ENCODE results near the gene KCNMA1. TPM values are rescaled to one million over a fixed set of nuclear protein-coding genes. Genes with fewer than 3 reads are reported as not detected.
A peak's percentile ranks its signal among the peaks of the same experiment; 100 is the strongest.

KCNMA1 gene
- total RNA-seq, 1 experiment from 2014 or later = 143 TPM

DNA sequence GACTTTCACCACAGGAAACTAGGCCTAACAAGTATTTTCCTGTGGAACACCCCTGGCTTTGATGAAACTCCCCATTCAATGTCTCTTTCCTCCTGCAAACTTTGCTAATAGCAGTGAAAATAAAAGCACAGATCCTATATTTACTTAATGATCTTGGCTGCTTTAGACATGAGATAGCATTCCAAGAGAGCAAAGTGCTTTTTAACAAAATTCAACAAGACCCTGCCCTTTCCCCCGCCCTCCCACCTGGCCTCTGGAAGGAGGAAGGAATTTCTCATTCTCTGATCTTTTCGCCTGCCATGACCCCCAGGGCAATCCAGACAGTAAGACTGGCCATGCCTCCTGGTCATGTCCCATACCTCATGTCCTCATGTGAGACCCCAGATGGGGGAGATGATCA is 185.7 kb downstream of the KCNMA1 start:
- Histone ChIP-seq H3K79me2 (ENCODE audit: low read length) (no peaks in the 10 kb centered on the region), H3F3A (ENCODE audit: low read length, unreplicated experiment) (no peaks in the 10 kb centered on the region), H3K36me3 (ENCODE audit: low read depth, low read length) (no peaks in the 10 kb centered on the region), H3K9me3 (ENCODE audit: low read length) (no peaks in the 10 kb centered on the region), H4K20me1 (ENCODE audit: low read length) (no peaks in the 10 kb centered on the region), H3K27ac (ENCODE audit: low read length) (no peak overlapping the region), H3K9ac (ENCODE audit: low read length) (no peak overlapping the region), H3K27me3 (ENCODE audit: low read length) (no peaks in the 10 kb centered on the region), H3K4me3 (ENCODE audit: low read length) (no peak overlapping the region), H3K9me2 (replicated peaks; ENCODE audit: low read length) (no peaks in the 10 kb centered on the region), H2AFZ (ENCODE audit: low read length) (no peak overlapping the region), H3K4me1 (ENCODE audit: insufficient read depth, low read length) (peaks cover 16% of the 10 kb centered on the region), H3K4me2 (ENCODE audit: low read length) (no peak overlapping the region)
- ChIA-PET CTCF (no interaction called here), POLR2A (ENCODE audit: unreplicated experiment) (no interaction called here)
- no TSS peak for BruUV-seq (replicated peaks)
- DNase-seq (no peak), ATAC-seq (no peak)
- TF ChIP-seq EZH2phosphoT487 (IDR thresholded peaks at IDR 0.05; ENCODE audit: borderline replicate concordance, low read length) (no peak), CTCF (conservative IDR thresholded peaks at IDR 0.05; ENCODE audit: low read depth, low read length) (no peak), EZH2 (IDR thresholded peaks at IDR 0.05; ENCODE audit: low read length, unreplicated experiment) (no peak)
- intact Hi-C loops (cut with micrococcal nuclease) = no loop called here

DNA sequence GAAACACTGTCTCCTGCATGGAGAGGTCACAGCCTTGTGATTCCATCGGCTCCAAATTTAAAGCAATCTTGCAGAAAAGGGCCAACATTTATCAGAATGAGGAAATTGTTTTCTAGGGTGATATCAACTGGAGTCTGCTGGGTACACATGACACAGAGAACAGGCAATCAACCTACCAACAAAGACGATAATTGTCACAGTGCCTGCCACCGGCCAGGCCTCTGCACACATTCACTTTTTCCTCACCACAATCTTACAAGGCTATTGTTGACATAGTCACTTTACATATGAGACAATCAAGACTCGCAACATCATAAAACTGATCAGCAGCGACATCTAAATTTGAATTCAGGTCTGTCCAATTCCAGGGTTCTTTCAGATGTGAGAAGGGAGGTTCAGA is 189.4 kb downstream of the KCNMA1 start:
- Histone ChIP-seq H3K4me1 (ENCODE audit: insufficient read depth, low read length) (peaks cover 1% of the 10 kb centered on the region; the same call in 1 of the 2 replicates), H4K20me1 (ENCODE audit: low read length) (no peaks in the 10 kb centered on the region), H3K27ac (ENCODE audit: low read length) (no peak overlapping the region), H3K36me3 (ENCODE audit: low read depth, low read length) (no peaks in the 10 kb centered on the region), H3K4me3 (ENCODE audit: low read length) (no peak overlapping the region), H3K27me3 (ENCODE audit: low read length) (no peaks in the 10 kb centered on the region), H3K9ac (ENCODE audit: low read length) (no peak overlapping the region), H2AFZ (ENCODE audit: low read length) (no peak overlapping the region), H3K9me3 (ENCODE audit: low read length) (no peaks in the 10 kb centered on the region), H3F3A (ENCODE audit: low read length, unreplicated experiment) (no peaks in the 10 kb centered on the region), H3K9me2 (replicated peaks; ENCODE audit: low read length) (no peaks in the 10 kb centered on the region), H3K79me2 (ENCODE audit: low read length) (no peaks in the 10 kb centered on the region), H3K4me2 (ENCODE audit: low read length) (no peak overlapping the region)
- DNase-seq = no peak
- POLR2A ChIA-PET (ENCODE audit: unreplicated experiment) = no interaction called here
- ATAC-seq = peak; percentile 17; the same call in 1 of the 2 replicates
- CTCF ChIA-PET = no interaction called here
- BruUV-seq (replicated peaks) = no TSS peak
- intact Hi-C loops (cut with micrococcal nuclease) = no loop called here
- no peak for TF ChIP-seq EZH2 (IDR thresholded peaks at IDR 0.05; ENCODE audit: low read length, unreplicated experiment)
- no peak for TF ChIP-seq EZH2phosphoT487 (IDR thresholded peaks at IDR 0.05; ENCODE audit: borderline replicate concordance, low read length)
- no peak for TF ChIP-seq CTCF (conservative IDR thresholded peaks at IDR 0.05; ENCODE audit: low read depth, low read length)

DNA sequence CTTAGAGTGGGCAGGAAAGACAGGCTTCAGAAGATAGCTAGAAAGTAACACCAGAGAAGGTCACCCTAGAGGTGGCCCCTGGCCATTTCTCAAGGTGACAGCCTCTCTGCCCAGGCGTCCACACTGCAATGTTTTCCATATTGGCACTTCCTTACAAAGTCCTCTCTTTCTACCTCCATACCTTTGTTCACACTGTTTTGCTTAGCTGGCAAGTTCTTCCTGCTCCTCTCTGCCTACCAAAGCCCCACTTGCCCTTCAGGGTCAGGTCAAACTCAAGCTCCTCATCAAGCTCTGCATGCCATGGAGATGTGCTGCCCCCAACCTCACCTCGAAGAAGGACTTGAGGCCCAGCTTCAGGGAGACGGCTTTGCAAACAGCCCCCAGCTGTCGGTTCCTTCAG is 190.9 kb downstream of the KCNMA1 start:
- no peaks in the 10 kb centered on the region for H3K9me3 ChIP-seq (ENCODE audit: low read length)
- TF ChIP-seq CTCF (conservative IDR thresholded peaks at IDR 0.05; ENCODE audit: low read depth, low read length) (no peak), EZH2phosphoT487 (IDR thresholded peaks at IDR 0.05; ENCODE audit: borderline replicate concordance, low read length) (no peak), EZH2 (IDR thresholded peaks at IDR 0.05; ENCODE audit: low read length, unreplicated experiment) (no peak)
- H3K79me2 ChIP-seq (ENCODE audit: low read length) = no peaks in the 10 kb centered on the region
- H3K9ac ChIP-seq (ENCODE audit: low read length) = no peak overlapping the region
- DNase-seq (no peak), ATAC-seq (no peak)
- no peak overlapping the region for H3K27ac ChIP-seq (ENCODE audit: low read length)
- no TSS peak for BruUV-seq (replicated peaks)
- ChIA-PET CTCF (interaction anchor here (0.6 kb wide), 2 partner anchors 216 to 265 kb away, joined by 3 read pairs; no protein-coding TSS in a partner anchor), POLR2A (ENCODE audit: unreplicated experiment) (no interaction called here)
- H4K20me1 ChIP-seq (ENCODE audit: low read length) = no peaks in the 10 kb centered on the region
- peaks cover 4% of the 10 kb centered on the region; the same call in 1 of the 2 replicates for H3K4me1 ChIP-seq (ENCODE audit: insufficient read depth, low read length)
- H3K9me2 ChIP-seq (replicated peaks; ENCODE audit: low read length) = no peaks in the 10 kb centered on the region
- no peaks in the 10 kb centered on the region for H3K27me3 ChIP-seq (ENCODE audit: low read length)
- H3K36me3 ChIP-seq (ENCODE audit: low read depth, low read length) = no peaks in the 10 kb centered on the region
- no peak overlapping the region for H3K4me3 ChIP-seq (ENCODE audit: low read length)
- no peak overlapping the region for H3K4me2 ChIP-seq (ENCODE audit: low read length)
- no peaks in the 10 kb centered on the region for H3F3A ChIP-seq (ENCODE audit: low read length, unreplicated experiment)
- intact Hi-C loops (cut with micrococcal nuclease) = no loop called here
- H2AFZ ChIP-seq (ENCODE audit: low read length) = no peak overlapping the region

Measured in PC-3 (cell line).